NCI-H460 (cell line): Measurements from ENCODE around the gene CAMTA1. TPM values are rescaled to one million over a fixed set of nuclear protein-coding genes. Genes with fewer than 3 reads are reported as not detected.

Experiments used
- DNase-seq: peaks from one replicate; pipeline ENCODE4 v3.0.0-alpha.2; 2016; ENCODE audit warnings: low read depth; ENCODE audit errors: extremely low read depth
- total RNA-seq: library from RNA; depleted of rRNA; stranded (reverse); fragments of >200 nt; shearing (Covaris generic); gene quantifications from 2 replicates; pipeline ENCODE4 v1.2.3, GENCODE V29; 2014

Gene CAMTA1
- total RNA-seq, 1 experiment from 2014 or later: 39.9 TPM

GRCh38 chr1:7583291-7584096, 798.2 kb downstream of the CAMTA1 start:
- no peak for DNase-seq

- DNase-seq: no peak
These were observed 798.9 kb downstream of the CAMTA1 start for GRCh38 chr1:7584157-7584556.

- no peak for DNase-seq
These were observed 799.4 kb downstream of the CAMTA1 start for GRCh38 chr1:7584643-7585042.

GRCh38 chr1:7585216-7585907, 800.1 kb downstream of the CAMTA1 start:
- DNase-seq: no peak

- no peak for DNase-seq
These were observed 801.0 kb downstream of the CAMTA1 start for GRCh38 chr1:7586031-7586941.

- no peak for DNase-seq
These were observed 802.0 kb downstream of the CAMTA1 start for GRCh38 chr1:7587108-7587772.

GRCh38 chr1:7587773-7588456, 802.7 kb downstream of the CAMTA1 start:
- no peak for DNase-seq

- DNase-seq: no peak
These were observed 803.2 kb downstream of the CAMTA1 start for GRCh38 chr1:7588457-7588827.

- no peak for DNase-seq
These were observed 804.0 kb downstream of the CAMTA1 start for GRCh38 chr1:7589080-7589735.

GRCh38 chr1:7589774-7590425, 804.6 kb downstream of the CAMTA1 start:
- no peak for DNase-seq

- no peak for DNase-seq
These were observed 805.2 kb downstream of the CAMTA1 start for GRCh38 chr1:7590426-7590790.

- no peak for DNase-seq
These were observed 806.3 kb downstream of the CAMTA1 start for GRCh38 chr1:7591565-7591964.

GRCh38 chr1:7592120-7592798, 807.0 kb downstream of the CAMTA1 start:
- DNase-seq: no peak

GRCh38 chr1:7594002-7594713, 808.9 kb downstream of the CAMTA1 start:
- DNase-seq: no peak

GRCh38 chr1:7594714-7595295, 809.6 kb downstream of the CAMTA1 start:
- DNase-seq: no peak

- DNase-seq: no peak
These were observed 810.1 kb downstream of the CAMTA1 start for GRCh38 chr1:7595336-7595735.
